Ishikawa (cell line): ENCODE measurements around the gene ACTBL2.

Source experiments
- CEBPB ChIP-seq: IDR thresholded peaks from 2 replicates; pipeline ENCODE4 v1.6.1; 2012
- CREB1 ChIP-seq: IDR thresholded peaks from 2 replicates; pipeline ENCODE4 v1.6.1; 2012; ENCODE audit warnings: low read depth
- EGR1 ChIP-seq: IDR thresholded peaks from 2 replicates; pipeline ENCODE4 v1.6.1; 2012
- EP300 ChIP-seq: IDR thresholded peaks from 2 replicates; pipeline ENCODE4 v1.6.1; 2012; ENCODE audit warnings: borderline replicate concordance
- FOXM1 ChIP-seq: IDR thresholded peaks from 2 replicates; pipeline ENCODE4 v1.6.1; 2012; ENCODE audit warnings: low read depth, borderline replicate concordance
- NFIC ChIP-seq: IDR thresholded peaks from 2 replicates; pipeline ENCODE4 v1.6.1; 2012
- RAD21 ChIP-seq: IDR thresholded peaks from 2 replicates; pipeline ENCODE4 v1.6.1; 2012; ENCODE audit warnings: low read depth
- TAF1 ChIP-seq: IDR thresholded peaks from 2 replicates; pipeline ENCODE4 v1.6.1; 2012; ENCODE audit warnings: low read depth, mild to moderate bottlenecking
- TCF12 ChIP-seq: IDR thresholded peaks from 2 replicates; pipeline ENCODE4 v1.6.1; 2012; ENCODE audit warnings: low read depth
- TEAD4 ChIP-seq: IDR thresholded peaks from 2 replicates; pipeline ENCODE4 v1.6.1; 2012
- YY1 ChIP-seq: IDR thresholded peaks from 2 replicates; pipeline ENCODE4 v1.6.1; 2012; ENCODE audit warnings: low read depth
- ZBTB7A ChIP-seq: IDR thresholded peaks from 2 replicates; pipeline ENCODE4 v1.6.1; 2012; ENCODE audit warnings: low read depth
- TF ChIP-seq, protein P1 (sequence below): IDR thresholded peaks from 2 replicates; pipeline ENCODE4 v1.6.1; 2012; ENCODE audit warnings: low read depth, mild to moderate bottlenecking
- TF ChIP-seq, protein P2 (sequence below): IDR thresholded peaks from 2 replicates; pipeline ENCODE4 v1.6.1; 2012
- TF ChIP-seq, protein P3 (sequence below): IDR thresholded peaks from 2 replicates; pipeline ENCODE4 v1.6.1; 2012

ACTBL2 gene

GRCh38 chr5:57445006-57445704 is 37.5 kb downstream of the ACTBL2 start:
- TF ChIP-seq TAF1 = no peak
- TF ChIP-seq EGR1 = no peak
- TF ChIP-seq TEAD4 = no peak
- TF ChIP-seq, protein P1, sequence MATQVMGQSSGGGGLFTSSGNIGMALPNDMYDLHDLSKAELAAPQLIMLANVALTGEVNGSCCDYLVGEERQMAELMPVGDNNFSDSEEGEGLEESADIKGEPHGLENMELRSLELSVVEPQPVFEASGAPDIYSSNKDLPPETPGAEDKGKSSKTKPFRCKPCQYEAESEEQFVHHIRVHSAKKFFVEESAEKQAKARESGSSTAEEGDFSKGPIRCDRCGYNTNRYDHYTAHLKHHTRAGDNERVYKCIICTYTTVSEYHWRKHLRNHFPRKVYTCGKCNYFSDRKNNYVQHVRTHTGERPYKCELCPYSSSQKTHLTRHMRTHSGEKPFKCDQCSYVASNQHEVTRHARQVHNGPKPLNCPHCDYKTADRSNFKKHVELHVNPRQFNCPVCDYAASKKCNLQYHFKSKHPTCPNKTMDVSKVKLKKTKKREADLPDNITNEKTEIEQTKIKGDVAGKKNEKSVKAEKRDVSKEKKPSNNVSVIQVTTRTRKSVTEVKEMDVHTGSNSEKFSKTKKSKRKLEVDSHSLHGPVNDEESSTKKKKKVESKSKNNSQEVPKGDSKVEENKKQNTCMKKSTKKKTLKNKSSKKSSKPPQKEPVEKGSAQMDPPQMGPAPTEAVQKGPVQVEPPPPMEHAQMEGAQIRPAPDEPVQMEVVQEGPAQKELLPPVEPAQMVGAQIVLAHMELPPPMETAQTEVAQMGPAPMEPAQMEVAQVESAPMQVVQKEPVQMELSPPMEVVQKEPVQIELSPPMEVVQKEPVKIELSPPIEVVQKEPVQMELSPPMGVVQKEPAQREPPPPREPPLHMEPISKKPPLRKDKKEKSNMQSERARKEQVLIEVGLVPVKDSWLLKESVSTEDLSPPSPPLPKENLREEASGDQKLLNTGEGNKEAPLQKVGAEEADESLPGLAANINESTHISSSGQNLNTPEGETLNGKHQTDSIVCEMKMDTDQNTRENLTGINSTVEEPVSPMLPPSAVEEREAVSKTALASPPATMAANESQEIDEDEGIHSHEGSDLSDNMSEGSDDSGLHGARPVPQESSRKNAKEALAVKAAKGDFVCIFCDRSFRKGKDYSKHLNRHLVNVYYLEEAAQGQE = no peak
- TF ChIP-seq ZBTB7A = no peak
- no peak for TF ChIP-seq RAD21
- TF ChIP-seq FOXM1 = no peak
- no peak for TF ChIP-seq NFIC
- TF ChIP-seq CREB1 = no peak
- no peak for TF ChIP-seq YY1
- no peak for TF ChIP-seq EP300
- TF ChIP-seq, protein P2, sequence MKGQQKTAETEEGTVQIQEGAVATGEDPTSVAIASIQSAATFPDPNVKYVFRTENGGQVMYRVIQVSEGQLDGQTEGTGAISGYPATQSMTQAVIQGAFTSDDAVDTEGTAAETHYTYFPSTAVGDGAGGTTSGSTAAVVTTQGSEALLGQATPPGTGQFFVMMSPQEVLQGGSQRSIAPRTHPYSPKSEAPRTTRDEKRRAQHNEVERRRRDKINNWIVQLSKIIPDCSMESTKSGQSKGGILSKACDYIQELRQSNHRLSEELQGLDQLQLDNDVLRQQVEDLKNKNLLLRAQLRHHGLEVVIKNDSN = no peak
- TF ChIP-seq, protein P3, sequence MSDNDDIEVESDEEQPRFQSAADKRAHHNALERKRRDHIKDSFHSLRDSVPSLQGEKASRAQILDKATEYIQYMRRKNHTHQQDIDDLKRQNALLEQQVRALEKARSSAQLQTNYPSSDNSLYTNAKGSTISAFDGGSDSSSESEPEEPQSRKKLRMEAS = no peak

DNA sequence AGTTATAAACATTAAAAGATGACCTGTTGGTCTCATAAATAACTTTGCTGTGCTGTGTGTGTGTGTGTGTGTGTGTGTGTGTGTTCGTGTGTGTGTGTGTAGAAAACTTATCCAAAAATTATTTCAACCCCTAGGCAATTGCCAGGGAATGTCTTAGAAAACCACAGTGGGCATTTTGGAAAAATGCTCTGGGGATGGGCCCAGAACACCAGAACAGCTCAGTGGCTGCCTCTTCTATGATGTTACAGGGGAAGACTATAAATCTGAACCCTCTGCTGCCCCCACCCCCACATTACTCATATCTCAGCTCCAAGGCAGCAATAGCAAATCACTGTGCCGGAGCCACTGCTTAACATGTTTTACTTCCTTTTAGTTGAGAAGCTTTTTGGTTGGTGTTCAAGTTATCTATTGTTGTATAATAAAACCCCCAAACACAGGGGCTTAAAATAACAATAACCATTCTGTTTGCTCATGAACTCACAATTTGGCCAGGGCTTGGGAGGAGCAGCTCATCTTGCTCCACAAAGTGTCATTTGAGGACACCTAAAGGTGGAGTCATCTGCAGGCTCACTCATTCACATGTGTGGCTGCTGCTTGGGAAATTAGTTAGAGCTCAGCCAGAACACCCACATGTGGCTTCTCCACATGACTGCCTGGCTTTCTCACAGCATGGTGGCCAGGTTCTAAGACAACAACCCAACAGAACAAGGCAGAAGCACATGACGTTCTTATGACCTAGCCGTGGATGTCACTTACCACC is 40.4 kb downstream of the ACTBL2 start:
- no peak for TF ChIP-seq ZBTB7A
- TF ChIP-seq, protein P3 = no peak
- TF ChIP-seq, protein P2 = no peak
- TF ChIP-seq CREB1 = no peak
- no peak for TF ChIP-seq RAD21
- no peak for TF ChIP-seq CEBPB
- TF ChIP-seq TCF12 = no peak
- TF ChIP-seq EGR1 = no peak
- TF ChIP-seq NFIC = no peak
- TF ChIP-seq YY1 = no peak
- TF ChIP-seq FOXM1 = no peak
- TF ChIP-seq, protein P1 = no peak

DNA sequence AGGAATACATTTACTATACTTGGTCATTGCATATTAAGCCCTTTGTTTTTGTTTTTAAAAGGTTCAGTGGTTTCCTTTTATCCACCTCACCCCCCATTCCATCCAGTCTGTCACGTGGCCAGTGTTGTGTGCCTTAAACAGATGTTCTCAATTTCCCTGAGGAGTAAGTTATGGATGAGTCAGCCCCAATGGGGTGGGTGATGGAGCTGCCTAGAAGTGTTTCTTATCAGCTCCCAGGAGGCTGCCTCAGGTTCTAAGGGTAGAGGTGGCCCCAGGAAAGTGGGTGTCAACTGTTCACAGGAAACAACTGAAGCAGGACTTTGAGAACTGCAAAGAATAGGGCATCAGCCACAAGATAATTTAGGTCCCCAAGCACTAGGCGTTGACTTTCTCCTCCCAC is 41.1 kb downstream of the ACTBL2 start:
- TF ChIP-seq, protein P2 = peak; percentile 66
- TF ChIP-seq CREB1 = no peak

DNA sequence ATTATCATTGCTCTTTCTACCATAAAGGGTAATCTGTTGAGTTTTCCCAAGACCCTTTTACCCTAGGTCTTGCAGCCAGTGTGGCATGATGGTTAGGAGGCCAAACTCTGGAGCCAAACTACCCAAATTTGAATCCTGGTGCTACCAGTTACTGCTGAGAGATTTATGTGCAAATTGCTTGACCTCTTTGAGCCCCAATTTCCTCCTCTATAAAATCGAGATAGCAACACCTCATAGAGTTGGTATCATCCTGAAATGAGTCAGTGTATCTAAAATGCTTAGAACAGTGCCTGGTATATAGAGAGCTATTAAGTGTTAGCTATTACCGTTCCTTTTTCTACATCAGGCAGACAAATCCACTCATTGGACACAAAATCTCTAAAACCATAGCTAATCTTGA is 43.0 kb downstream of the ACTBL2 start:
- TF ChIP-seq ZBTB7A (no peak), EP300 (no peak), FOXM1 (no peak), TAF1 (no peak), TCF12 (no peak)
- TF ChIP-seq, protein P3 = no peak
- TF ChIP-seq, protein P1 = no peak
